Left kidney (tissue), 8 donors: ENCODE measurements around the gene DLX6. TPM values are rescaled to one million over a fixed set of nuclear protein-coding genes. Genes with fewer than 3 reads are reported as not detected.

ENCODE experiments used
- DNase-seq: peaks from one replicate; pipeline ENCODE4 v3.0.0-alpha.2; 2013
- long read RNA-seq, 8 donors: transcript quantifications; one replicate each; lab custom pipeline, GENCODE V29; 2026
- polyA plus RNA-seq: library from polyadenylated mRNA; unstranded; fragments of 120-200 nt; gene quantifications from one replicate; pipeline ENCODE4 v1.2.1, GENCODE V29; 2013; ENCODE audit not compliant: insufficient read length

The DLX6 gene
- not detected for polyA plus RNA-seq
- long read RNA-seq, donor 1: 0 reads
- long read RNA-seq, donor 2: 0 reads
- long read RNA-seq, donor 3: 0 reads
- long read RNA-seq, donor 4: 0 reads
- long read RNA-seq, donor 5: 0 reads
- long read RNA-seq, donor 6: 0 reads
- long read RNA-seq, donor 7: 0 reads
- long read RNA-seq, donor 8: 0 reads

DNA sequence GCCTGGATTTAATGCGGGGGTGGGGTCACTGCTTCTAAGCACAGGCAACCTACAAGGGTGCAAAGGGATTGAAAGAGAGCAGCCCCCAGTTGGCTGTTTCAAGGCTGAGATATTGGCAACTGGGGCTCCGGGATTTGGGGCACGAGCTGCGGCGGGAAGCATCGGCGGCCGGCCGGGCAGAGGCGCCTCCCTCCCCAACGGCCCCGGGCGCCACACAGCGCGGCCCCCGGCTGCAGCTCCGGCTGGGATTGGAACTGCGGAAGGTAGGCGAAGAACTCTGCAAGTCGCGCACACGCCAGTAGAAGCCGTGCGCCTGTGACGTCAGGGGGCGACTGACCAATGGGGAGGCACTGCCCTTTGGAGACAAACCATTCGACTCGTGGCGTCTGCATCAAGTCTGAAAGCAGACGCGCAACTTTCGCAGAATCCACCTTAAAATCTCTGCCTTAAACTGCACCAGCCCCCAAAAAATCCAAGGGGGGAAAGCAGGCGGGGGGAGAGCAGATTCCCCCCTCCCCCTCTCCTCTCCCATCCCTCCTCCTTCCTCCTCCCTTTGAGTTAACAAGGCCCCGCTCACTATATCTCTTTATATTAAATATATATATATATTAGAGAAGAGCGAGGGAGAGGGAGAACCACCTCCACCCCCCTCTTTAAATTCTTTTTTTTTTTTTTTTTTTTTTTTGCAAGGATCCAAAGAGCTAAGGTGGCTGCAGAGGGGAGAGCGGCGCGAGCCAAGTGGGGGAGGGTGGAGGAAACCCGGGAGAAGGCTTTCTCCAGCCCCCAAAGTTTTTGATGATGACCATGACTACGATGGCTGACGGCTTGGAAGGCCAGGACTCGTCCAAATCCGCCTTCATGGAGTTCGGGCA, at the start of gene DLX6:
Gene DLX6, plus strand, starts transcription at position 371 of the 872 bp plus-strand sequence. Its CDS starts 425 bp downstream, at position 796.
- DNase-seq: no peak

GRCh38 chr7:96959135-96959534, 46.2 kb upstream of the DLX6 start:
- no peak for DNase-seq

DNA sequence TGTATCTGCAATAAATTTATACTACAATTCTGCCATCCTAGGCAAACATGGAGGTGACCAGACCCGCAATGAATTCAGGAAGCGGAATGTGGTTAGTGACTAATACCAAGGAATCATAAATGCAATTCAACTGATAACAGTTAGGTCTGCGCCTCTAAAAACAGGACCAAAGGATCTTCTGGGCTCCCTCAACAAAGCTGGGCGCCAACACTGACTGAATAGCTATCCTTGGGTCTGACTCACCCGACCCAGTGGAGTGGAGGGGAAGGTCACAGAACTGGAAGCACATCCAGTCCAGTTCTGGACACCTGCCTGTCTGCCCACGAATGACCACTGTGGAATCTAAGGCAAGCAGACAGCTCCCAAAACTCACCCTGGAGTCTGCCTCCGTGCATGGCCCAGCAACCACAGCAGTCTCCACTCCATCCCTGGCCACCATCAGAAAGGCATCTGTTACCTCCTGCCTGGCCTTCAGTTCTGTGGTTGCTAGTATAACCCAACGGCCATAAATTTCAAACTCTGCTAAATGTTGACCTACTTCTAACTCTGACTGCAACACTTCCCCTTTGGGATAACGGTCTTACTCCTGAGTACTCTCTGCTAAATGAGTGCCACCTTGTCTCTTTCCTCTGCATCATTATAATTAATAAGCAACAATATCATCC, 43.0 kb upstream of the DLX6 start:
- no peak for DNase-seq

DNA sequence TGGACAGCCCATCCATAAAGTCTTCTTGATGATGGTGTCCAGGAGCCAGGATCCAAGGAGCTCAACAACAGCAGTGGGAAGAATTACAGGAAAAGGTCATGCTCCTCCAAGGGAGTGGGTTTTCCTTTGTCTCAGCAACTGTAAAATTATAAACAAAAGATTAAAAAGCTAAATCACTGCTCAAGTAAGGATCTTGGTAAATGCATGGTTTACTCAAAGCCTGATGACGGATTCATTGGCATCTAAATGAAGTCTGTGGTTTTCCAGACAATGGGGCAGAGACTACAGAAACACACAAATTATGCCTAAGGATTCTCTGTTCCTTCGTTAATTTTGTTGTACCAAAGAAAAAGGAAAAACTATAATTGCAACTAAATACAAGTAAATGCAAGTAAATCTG, 36.4 kb upstream of the DLX6 start:
- no peak for DNase-seq

DNA sequence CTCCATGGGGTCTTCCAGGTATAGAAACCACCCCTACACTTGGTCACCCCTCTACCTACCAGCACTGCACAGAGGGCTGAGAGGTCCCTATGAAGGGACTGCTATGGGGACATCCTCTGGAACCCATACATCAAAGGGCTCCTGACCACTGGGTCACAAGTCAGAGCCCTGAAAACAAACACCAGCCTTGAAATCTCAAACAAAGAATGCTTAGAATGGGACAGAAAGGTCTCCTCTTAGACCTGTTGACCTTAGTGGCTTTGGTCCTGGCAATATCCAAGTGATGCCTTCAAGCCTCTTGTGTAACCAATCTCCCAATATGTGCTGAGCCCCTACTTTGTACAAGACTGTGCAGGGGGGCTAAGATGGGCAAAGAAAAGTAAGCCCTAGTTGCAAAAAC, 34.6 kb upstream of the DLX6 start:
- DNase-seq: no peak

- no peak for DNase-seq
Observed at GRCh38 chr7:96973986-96974385, 31.4 kb upstream of the DLX6 start.

- DNase-seq: no peak
Observed at GRCh38 chr7:96976106-96976505, 29.2 kb upstream of the DLX6 start.

DNA sequence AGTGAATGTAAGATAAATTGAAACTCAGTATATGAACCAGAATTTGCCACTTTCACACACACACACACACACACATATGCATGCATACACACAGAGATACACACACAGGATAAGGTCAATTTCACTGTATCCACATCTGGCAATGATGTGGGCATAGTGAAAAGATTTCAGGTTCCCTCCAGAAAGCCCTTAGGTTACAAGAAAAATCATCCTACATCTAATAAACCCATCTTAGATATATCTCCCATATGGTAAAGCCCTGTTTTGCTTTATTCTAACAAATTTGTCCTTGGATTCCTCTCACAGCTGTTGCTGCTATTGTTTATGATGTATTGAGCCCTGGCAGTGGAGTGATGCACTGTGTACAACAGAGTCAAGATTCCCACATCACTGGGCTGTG, 27.9 kb upstream of the DLX6 start:
- no peak for DNase-seq

GRCh38 chr7:96979551-96980276, 25.6 kb upstream of the DLX6 start:
- no peak for DNase-seq

GRCh38 chr7:96982586-96982985, 22.8 kb upstream of the DLX6 start:
- no peak for DNase-seq

DNA sequence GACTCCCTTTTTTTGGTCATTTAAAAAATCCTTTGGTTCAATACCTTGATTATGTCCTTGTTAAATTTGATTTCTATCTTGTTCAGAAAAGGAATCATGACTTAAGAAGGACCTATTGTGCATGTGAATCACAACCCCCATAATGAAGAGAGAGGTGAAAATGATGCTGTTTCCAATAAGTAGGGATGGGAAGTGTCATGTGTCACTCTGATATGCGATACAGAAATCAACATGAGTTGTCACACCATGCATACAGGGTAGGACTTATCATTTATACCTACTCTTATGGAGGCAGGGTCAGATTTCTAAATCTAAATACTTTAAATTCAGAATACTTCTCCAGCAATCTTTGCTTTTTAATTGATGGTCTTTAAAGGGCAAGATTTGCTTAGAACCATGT, 19.4 kb upstream of the DLX6 start:
- DNase-seq: no peak

- DNase-seq: no peak
Observed at GRCh38 chr7:96986901-96987300, 18.5 kb upstream of the DLX6 start.

DNA sequence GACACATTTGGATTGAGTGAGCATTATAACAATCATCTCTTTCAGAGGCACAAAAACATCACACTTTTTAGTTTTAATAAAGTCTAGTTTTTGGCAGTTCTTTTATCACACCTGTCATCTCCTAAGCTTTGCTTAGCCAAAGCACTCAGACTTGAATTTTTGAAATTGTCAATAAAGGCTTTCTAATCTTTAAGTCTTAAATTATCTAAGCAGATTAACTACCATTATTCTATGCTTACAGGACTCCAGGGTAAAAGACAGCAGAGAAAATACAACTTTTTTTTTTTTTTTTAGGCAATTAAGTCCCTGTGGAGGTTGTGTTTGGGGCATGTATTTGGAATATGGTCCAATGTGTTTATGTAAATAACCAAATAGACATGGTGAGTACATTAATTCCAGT, 17.6 kb upstream of the DLX6 start:
- DNase-seq: no peak

- no peak for DNase-seq
Observed at GRCh38 chr7:96989241-96989858, 16.0 kb upstream of the DLX6 start.

GRCh38 chr7:96989859-96990317, 15.5 kb upstream of the DLX6 start:
- DNase-seq: no peak

DNA sequence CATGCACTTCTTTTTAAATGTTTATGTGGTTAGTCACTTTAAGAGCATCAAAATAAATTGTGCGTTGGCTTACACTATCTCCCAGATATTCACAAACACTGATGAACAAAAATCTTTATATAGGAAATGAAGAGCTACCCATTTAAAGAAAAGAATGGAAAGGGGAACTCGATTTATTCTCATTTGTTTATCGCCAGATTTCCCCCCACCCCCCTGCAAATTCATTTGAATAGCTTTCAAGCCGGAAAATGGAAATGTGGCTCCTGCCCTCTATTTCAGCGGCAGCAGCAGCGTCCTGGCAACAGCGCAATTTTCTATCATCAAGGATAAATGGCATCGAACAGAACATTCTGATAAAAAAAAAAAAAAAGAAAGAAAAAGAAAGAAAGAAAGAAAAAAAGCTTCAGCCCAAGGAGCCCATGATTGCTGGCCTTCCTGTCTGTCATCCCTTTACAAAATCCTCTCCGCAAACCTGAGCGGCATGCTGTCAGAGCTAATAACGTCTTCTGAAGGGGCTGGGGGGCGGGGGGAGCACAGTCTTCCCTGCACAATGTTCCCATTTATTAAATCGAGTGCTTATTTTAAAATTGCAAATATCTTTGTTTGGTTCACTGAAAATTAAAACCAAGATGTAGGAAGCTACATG, 13.7 kb upstream of the DLX6 start:
- no peak for DNase-seq

DNA sequence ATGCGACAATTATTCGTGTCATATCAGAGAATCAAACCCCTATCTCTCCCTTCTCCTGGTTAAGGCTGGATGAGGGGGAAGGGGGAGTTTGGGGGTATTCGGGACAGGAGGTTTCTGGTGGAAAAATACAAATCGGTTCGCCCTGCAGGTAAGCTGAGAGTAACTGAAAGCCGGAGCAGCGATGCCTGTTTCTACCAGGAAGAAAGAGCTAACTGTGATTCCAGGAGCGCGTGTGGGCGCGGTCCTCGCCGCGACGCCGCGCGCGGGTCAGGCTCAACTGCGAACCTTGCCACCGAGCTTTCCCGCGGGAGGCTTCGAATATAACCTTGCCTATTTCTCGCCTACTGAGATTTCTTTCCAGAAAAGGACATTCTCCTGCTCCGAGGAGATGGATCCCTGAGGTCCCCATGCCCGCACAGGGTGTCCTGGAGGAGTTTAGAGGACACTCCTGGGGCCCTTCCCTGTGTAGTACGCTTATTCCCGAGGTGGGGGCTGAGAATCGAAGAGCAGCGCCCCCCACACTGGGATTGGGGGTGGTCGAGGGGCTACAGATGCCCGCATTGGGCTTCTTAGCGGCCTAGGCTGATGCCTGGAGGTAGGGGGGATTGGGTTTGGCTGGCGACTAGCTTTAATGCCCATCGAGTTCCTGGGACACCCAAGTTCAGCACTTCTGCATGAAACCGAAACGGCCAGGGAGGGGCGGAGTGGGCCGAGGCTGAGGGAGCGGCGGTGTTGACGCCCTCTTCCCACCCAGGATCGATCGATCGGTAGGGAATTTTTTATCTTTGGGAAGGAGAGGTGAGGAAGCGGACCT, 13.0 kb upstream of the DLX6 start:
- no peak for DNase-seq

DNA sequence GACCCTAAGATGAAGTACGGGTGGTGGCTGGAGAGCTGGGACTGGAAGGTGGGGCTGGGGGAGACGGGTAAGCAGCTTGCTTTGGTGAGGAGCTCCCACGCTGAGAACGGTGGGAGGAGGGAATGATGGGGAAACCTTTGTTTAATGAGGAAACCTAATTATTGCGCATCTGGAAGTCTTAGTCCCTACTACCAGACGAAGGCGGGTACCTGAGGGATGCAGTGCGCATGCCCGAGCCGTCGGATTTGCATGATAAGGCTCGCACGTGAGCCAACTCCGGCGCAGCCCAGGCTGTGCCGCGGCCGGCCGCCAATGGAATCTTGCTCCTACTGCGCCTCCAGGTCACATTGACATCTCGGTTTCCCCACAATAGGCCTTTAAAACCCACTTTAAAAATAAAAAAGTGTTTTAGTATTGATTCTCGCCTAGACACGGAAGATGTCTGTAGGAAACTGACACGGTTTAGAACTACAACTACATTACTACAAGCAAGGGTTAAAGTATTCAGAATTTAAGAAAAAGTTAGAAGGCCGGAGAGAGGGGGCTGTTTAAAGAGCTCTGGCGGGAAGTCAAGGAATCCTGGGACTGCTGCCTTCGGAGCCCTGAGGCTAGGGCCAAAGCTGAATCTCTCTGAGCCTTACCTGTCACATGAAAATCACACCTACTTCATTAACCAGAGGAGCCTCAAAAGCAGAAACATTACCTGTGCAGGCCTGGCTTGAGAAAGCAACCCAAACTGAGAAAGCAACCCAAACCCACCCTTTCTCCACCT, 12.1 kb upstream of the DLX6 start:
- DNase-seq: no peak

GRCh38 chr7:96993980-96994379, 11.4 kb upstream of the DLX6 start:
- no peak for DNase-seq
